NOMO-1 treated with DMSO at 0.1 percent for 48 hours (cell line): ENCODE data around the gene NCSTN.

Experiments
- DNase-seq: peaks from one replicate; lab custom pipeline; 2025; ENCODE audit not compliant: unreplicated experiment; lab: John Stamatoyannopoulos, UW

NCSTN gene

GRCh38 chr1:160351629-160352028 is 8.4 kb downstream of the NCSTN start:
- no peak for DNase-seq

- DNase-seq: no peak
Observed at GRCh38 chr1:160352555-160352954, 9.4 kb downstream of the NCSTN start.

GRCh38 chr1:160353223-160353622 is 10.0 kb downstream of the NCSTN start:
- DNase-seq: no peak

- DNase-seq: peak; percentile 19
Observed at GRCh38 chr1:160354388-160354985, 11.3 kb downstream of the NCSTN start.

- no peak for DNase-seq
Observed at GRCh38 chr1:160357286-160358002, 14.3 kb downstream of the NCSTN start.

- no peak for DNase-seq
Observed at GRCh38 chr1:160358073-160358472, 14.9 kb downstream of the NCSTN start.

- no peak for DNase-seq
Observed at GRCh38 chr1:160359559-160360226, 16.5 kb downstream of the NCSTN start.

GRCh38 chr1:160360227-160360695 is 17.1 kb downstream of the NCSTN start:
- no peak for DNase-seq

GRCh38 chr1:160361199-160361598 is 18.0 kb downstream of the NCSTN start:
- DNase-seq: no peak

- DNase-seq: no peak
Observed at GRCh38 chr1:160361814-160362167, 18.6 kb downstream of the NCSTN start.

- DNase-seq: no peak
Observed at GRCh38 chr1:160362168-160362957, 19.2 kb downstream of the NCSTN start.

- no peak for DNase-seq
Observed at GRCh38 chr1:160363010-160363409, 19.8 kb downstream of the NCSTN start.

GRCh38 chr1:160363951-160364735 is 21.0 kb downstream of the NCSTN start:
- no peak for DNase-seq

- DNase-seq: no peak
Observed at GRCh38 chr1:160365325-160365724, 22.1 kb downstream of the NCSTN start.

- DNase-seq: no peak
Observed at GRCh38 chr1:160366731-160367515, 23.7 kb downstream of the NCSTN start, which contains the start of gene NHLH1. NHLH1 (plus strand) TSS chr1:160367071; CDS start chr1:160370732, 3,661 bp downstream.

- DNase-seq: no peak
Observed at GRCh38 chr1:160367516-160367900, 24.3 kb downstream of the NCSTN start.

GRCh38 chr1:160367934-160368923 is 25.0 kb downstream of the NCSTN start:
- no peak for DNase-seq

GRCh38 chr1:160369087-160369486 is 25.9 kb downstream of the NCSTN start:
- DNase-seq: no peak
